Left lung (tissue), 10 donors: ENCODE results near the gene PICALM. TPM values are rescaled to one million over a fixed set of nuclear protein-coding genes. Genes with fewer than 3 reads are reported as not detected.

Experiments
- ATAC-seq: fragments of 200-7000 bp; cut with Tn5 transposase; one replicate; pipeline ENCODE4 v1.9.1; 2020; ENCODE audit warnings: moderate library complexity
- DNase-seq, 4 donors: peaks; one replicate each; pipeline ENCODE4 v3.0.0-alpha.2; 2013 to 2020
- H3K27ac ChIP-seq, 2 donors: fragments of 200-600 bp; sonication (generic) in 1 of 2; one replicate each; pipeline versions ENCODE4 v1.5.0 to v1.8.0; 2020 to 2021
- H3K27me3 ChIP-seq, 2 donors: fragments of 200-600 bp; sonication (generic) in 1 of 2; one replicate each; pipeline versions ENCODE4 v1.5.0 to v1.8.0; 2020 to 2021
- H3K36me3 ChIP-seq, 2 donors: fragments of 200-600 bp; sonication (generic) in 1 of 2; one replicate each; pipeline versions ENCODE4 v1.5.0 to v1.8.0; 2020 to 2021
- H3K4me1 ChIP-seq, 2 donors: fragments of 200-600 bp; one replicate each; pipeline ENCODE4 v1.8.0; 2021
- H3K4me3 ChIP-seq, 2 donors: fragments of 200-600 bp; sonication (generic) in 1 of 2; one replicate each; pipeline versions ENCODE4 v1.5.0 to v1.8.0; 2020 to 2021; ENCODE audit warnings: mild to moderate bottlenecking in 1 of 2
- H3K9me3 ChIP-seq, 2 donors: fragments of 200-600 bp; sonication (generic) in 1 of 2; one replicate each; pipeline versions ENCODE4 v1.5.0 to v1.8.0; 2020 to 2021
- CTCF ChIP-seq, 2 donors: fragments of 200-600 bp; sonication (generic) in 1 of 2; IDR thresholded peaks; one replicate each; pipeline versions ENCODE4 v1.5.0 to v1.8.0; 2021; ENCODE audit warnings: antibody characterized with exemption in 2 of 2
- intact Hi-C, 2 donors: fragments of 100-400 bp; cut with DNase I; formaldehyde crosslinking; loops; one replicate each; pipeline versions ENCODE4 v1.11.2 to v1.14.2; 2022
- polyA plus RNA-seq, 6 donors: library from polyadenylated mRNA; unstranded; fragments of 120-200 nt; gene quantifications; one replicate each; pipeline ENCODE4 v1.2.1, GENCODE V29; 2013; ENCODE audit not compliant: insufficient read length in 6 of 6
- total RNA-seq, 2 donors: library from RNA; stranded (reverse); fragmentation: NEBNext Ultra II Directional; extraction: Animal tissue kit (Norgen Biotek cat#: 25700); gene quantifications; one replicate each; pipeline ENCODE4 v1.2.1, GENCODE V29; 2021
- donor health status: DM: no; HTN: yes; CAD: no.
- donor health status: DM: no; HTN: no; CAD: no.

PICALM gene
- total and polyA plus RNA-seq, 8 donors, result 159 to 216 (median 182) TPM

GRCh38 chr11:86058360-86058759, 10.5 kb downstream of the PICALM start:
- intact Hi-C loops, result no loop called here
- H3K27me3 ChIP-seq, result no peaks in the 10 kb centered on the region
- DNase-seq (no peak), ATAC-seq (no peak)
- peaks cover 17 to 99% of the 10 kb centered on the region in 2 donors for H3K4me1 ChIP-seq
- no peak overlapping the region for H3K27ac ChIP-seq
- TF ChIP-seq CTCF (IDR thresholded peaks at IDR 0.05), result no peak
- no peaks in the 10 kb centered on the region for H3K36me3 ChIP-seq
- H3K4me3 ChIP-seq, result no peak overlapping the region
- H3K9me3 ChIP-seq, result no peaks in the 10 kb centered on the region

GRCh38 chr11:86056351-86056854, 12.5 kb downstream of the PICALM start:
- DNase-seq (no peak), ATAC-seq (no peak)
- no peak for TF ChIP-seq CTCF (IDR thresholded peaks at IDR 0.05)
- Histone ChIP-seq H3K4me3 (no peak overlapping the region), H3K4me1 (peaks cover 23 to 99% of the 10 kb centered on the region in 2 donors), H3K9me3 (no peaks in the 10 kb centered on the region), H3K27me3 (no peaks in the 10 kb centered on the region), H3K36me3 (no peaks in the 10 kb centered on the region), H3K27ac (no peak overlapping the region)
- intact Hi-C loops, result no loop called here

GRCh38 chr11:86052693-86053641, 15.9 kb downstream of the PICALM start:
- Histone ChIP-seq H3K4me1 (peaks cover 17 to 99% of the 10 kb centered on the region in 2 donors), H3K27ac (peak overlapping the region in 1 of 2 donors; percentile 75), H3K4me3 (no peak overlapping the region), H3K9me3 (no peaks in the 10 kb centered on the region), H3K36me3 (no peaks in the 10 kb centered on the region), H3K27me3 (no peaks in the 10 kb centered on the region)
- TF ChIP-seq CTCF (IDR thresholded peaks at IDR 0.05), result no peak
- DNase-seq (no peak), ATAC-seq (no peak)
- intact Hi-C loops, result no loop called here

- ATAC-seq (no peak), DNase-seq (no peak)
- intact Hi-C loops, result no loop called here
- no peaks in the 10 kb centered on the region for H3K9me3 ChIP-seq
- no peak overlapping the region for H3K4me3 ChIP-seq
- no peak for TF ChIP-seq CTCF (IDR thresholded peaks at IDR 0.05)
- H3K27me3 ChIP-seq, result no peaks in the 10 kb centered on the region
- peaks cover 32 to 100% of the 10 kb centered on the region in 2 donors for H3K4me1 ChIP-seq
- H3K36me3 ChIP-seq, result no peaks in the 10 kb centered on the region
- no peak overlapping the region for H3K27ac ChIP-seq
Observed at GRCh38 chr11:86050196-86050709, 18.6 kb downstream of the PICALM start.
